DMS 273 (cell line): ENCODE data around the gene AMBP.

ENCODE experiments used
- DNase-seq: peaks from one replicate; lab custom pipeline; 2025; ENCODE audit not compliant: unreplicated experiment; lab: John Stamatoyannopoulos, UW

Gene AMBP

GRCh38 chr9:114012126-114012525, 66.0 kb downstream of the AMBP start:
- no peak for DNase-seq

GRCh38 chr9:114011313-114011712, 66.8 kb downstream of the AMBP start:
- no peak for DNase-seq
